HG02870 (cell line): ENCODE measurements around the gene SLC22A9.
"Not testable (repeated sequence)": the region's sequence is repeated elsewhere in the genome, so short reads cannot be mapped to it uniquely, and the experiment has no call there.

ENCODE experiments used
- ATAC-seq: cut with Tn5 transposase; IDR thresholded peaks from one replicate; pipeline ENCODE4 v1.9.1; 2021; ENCODE audit warnings: mild to moderate bottlenecking, moderate library complexity; ENCODE audit not compliant: unreplicated experiment

Gene SLC22A9

GRCh38 chr11:63369165-63369970 is at the start of gene SLC22A9:
TSS of gene SLC22A9 (plus strand) at chr11:63369785. CDS start at chr11:63370057, 272 bp downstream.
- ATAC-seq, result no peak

- ATAC-seq, result no peak
Measured at GRCh38 chr11:63321723-63322122, 47.9 kb upstream of the SLC22A9 start.

- not testable (repeated sequence) for ATAC-seq
Measured at GRCh38 chr11:63335089-63335488, 34.5 kb upstream of the SLC22A9 start.

DNA sequence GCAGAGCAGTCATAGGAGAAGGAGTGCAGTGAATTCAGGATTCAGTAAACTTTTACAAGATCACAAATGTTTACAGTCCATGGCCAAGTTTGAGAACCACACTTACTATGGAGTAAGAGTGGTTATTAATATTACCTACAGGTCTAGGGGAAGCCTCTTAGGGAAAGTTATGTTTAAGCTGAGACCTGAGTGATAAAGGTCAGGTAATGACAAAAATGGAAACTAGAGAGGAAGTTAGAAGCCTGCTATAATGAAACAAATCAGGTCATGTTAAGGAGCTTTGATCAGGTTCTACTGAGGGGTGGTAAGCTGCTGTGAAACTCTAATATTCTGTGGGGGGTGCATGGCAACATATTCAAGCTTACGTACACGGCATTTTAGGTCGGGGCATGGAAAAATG is 32.5 kb upstream of the SLC22A9 start:
- ATAC-seq, result no peak

DNA sequence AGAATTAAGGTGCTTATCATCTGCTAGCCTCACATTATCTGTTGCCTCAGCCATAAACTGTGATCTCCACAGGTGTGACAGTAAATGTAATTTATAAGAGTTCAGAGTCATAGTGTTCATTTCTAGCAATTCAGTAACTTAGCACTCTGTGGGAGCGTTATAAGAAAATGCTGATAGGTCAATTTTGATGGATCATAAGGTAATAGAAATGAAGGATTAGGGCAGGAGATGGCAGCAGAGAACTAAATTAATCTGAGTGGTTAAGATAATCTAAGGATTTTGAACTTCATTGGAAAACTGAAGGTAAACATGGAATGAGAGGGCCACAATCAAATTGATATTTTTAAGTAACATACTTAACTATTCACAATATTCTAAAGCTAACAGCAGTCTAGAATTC is 26.5 kb upstream of the SLC22A9 start:
- ATAC-seq, result no peak

DNA sequence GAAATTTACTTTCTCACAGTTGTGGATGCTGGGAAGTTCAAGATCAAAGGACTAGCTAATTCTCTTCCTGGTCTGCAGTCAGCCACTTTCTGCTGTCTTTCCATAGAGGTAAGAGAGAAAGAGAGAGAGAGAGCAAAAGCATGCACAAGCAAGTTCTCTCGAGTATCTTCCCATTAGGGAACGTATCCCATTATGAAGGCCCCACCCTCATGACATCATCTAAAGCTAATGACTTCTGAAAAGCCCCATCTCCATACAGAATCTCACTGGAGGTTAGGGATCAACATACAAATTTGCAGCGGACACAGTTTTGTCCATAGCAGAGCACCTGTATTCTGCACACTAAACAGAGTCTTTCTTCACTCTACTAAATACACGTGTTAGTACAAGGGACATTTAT is 17.4 kb upstream of the SLC22A9 start:
- ATAC-seq, result no peak

GRCh38 chr11:63362196-63362793 is 7.3 kb upstream of the SLC22A9 start:
- ATAC-seq, result no peak

DNA sequence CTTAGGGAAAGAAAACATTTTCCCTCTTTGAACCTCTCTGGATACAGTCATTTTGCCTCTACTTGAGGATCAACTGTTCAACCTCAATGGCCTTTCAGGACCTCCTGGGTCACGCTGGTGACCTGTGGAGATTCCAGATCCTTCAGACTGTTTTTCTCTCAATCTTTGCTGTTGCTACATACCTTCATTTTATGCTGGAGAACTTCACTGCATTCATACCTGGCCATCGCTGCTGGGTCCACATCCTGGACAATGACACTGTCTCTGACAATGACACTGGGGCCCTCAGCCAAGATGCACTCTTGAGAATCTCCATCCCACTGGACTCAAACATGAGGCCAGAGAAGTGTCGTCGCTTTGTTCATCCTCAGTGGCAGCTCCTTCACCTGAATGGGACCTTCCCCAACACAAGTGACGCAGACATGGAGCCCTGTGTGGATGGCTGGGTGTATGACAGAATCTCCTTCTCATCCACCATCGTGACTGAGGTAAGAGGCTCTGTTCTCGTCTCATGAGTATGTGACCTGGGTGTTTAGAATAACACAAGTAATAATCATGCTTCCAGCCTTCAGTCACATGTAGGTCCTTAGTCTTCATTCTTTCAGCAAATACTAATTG is 495 bp downstream of the SLC22A9 start:
- ATAC-seq, result no peak

DNA sequence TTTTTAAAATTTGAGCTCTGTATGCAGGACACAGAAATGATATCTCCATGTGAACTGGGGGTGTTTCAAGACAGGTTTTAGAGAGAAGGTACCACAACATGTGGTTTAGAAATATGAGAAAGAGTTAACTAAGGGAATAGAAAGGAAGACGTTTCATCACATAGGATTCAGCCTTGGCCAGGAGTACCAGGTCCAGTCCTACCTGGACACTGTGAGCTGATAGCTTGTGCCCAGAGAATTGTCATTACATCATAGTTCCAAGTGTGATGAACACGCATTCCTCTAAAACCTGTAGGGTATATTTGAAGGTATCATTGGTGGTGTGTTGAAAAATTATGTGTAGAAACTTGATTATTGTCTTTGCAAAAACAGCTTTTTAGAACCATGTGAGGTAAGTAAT is 1.8 kb downstream of the SLC22A9 start:
- ATAC-seq, result no peak

- no peak for ATAC-seq
Measured at GRCh38 chr11:63375434-63375833, 5.8 kb downstream of the SLC22A9 start.

- no peak for ATAC-seq
Measured at GRCh38 chr11:63380130-63380529, 10.5 kb downstream of the SLC22A9 start.

DNA sequence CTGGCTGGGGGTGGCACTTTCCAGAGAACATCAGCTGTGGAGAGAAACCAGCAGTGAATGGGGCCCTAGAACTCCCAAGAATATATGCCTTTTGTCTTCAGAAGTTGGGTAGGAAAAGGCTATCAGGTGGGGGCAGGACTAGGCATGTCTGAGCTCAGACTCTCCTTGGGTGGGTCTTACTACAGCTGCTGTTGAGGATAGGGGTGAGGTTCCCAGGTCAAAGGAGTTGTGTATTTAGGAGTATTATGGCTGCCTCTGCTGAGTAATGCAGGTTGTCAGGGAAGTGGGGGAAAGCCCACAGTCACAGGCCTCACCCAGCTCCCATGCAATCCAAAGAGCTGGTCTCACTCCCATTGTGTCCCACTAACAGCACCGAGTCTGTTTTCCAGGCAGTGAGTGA is 26.1 kb downstream of the SLC22A9 start:
- no peak for ATAC-seq

- ATAC-seq, result no peak
Measured at GRCh38 chr11:63404161-63404935, 34.8 kb downstream of the SLC22A9 start.

- ATAC-seq, result no peak
Measured at GRCh38 chr11:63405114-63405513, 35.5 kb downstream of the SLC22A9 start.

DNA sequence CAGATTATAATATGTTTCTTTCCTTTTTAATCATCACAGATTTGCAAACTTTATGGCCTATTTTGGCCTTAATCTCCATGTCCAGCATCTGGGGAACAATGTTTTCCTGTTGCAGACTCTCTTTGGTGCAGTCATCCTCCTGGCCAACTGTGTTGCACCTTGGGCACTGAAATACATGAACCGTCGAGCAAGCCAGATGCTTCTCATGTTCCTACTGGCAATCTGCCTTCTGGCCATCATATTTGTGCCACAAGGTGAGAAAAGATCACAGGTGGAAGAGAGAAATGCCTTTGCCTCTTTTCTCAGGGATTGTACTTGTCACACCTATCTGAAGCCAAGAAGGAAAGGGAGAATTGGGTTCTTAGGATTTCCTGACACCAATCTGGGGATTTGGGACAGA is 36.9 kb downstream of the SLC22A9 start:
- ATAC-seq, result no peak

- ATAC-seq, result peak; percentile 51
Measured at GRCh38 chr11:63417174-63417852, 47.7 kb downstream of the SLC22A9 start.

- ATAC-seq, result no peak
Measured at GRCh38 chr11:63427971-63428508, 58.5 kb downstream of the SLC22A9 start.

- not testable (repeated sequence) for ATAC-seq
Measured at GRCh38 chr11:63430731-63431130, 61.1 kb downstream of the SLC22A9 start.

DNA sequence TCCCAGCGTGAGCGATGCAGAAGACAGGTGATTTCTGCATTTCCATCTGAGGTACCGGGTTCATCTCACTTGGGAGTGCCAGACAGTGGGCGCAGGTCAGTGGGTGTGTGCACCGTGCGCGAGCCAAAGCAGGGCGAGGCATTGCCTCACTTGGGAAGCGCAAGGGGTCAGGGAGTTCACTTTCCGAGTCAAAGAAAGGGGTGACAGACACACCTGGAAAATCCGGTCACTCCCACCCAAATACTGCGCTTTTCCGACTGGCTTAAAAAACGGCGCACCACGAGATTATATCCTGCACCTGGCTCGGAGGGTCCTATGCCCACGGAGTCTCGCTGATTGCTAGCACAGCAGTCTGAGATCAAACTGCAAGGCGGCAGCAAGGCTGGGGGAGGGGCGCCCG is 65.8 kb downstream of the SLC22A9 start:
- ATAC-seq, result not testable (repeated sequence)

GRCh38 chr11:63435831-63436230 is 66.2 kb downstream of the SLC22A9 start:
- ATAC-seq, result not testable (repeated sequence)
